Omental fat pad (tissue), 4 donors: ENCODE results near the gene PLEKHB2. TPM values are rescaled to one million over a fixed set of nuclear protein-coding genes. Genes with fewer than 3 reads are reported as not detected.
"Not testable (repeated sequence)": the region's sequence is repeated elsewhere in the genome, so short reads cannot be mapped to it uniquely, and the experiment has no call there.

ENCODE experiments used
- ATAC-seq: fragments of 150-250 bp; one replicate; pipeline ENCODE4 v1.9.1; 2016; ENCODE audit warnings: mild to moderate bottlenecking, moderate library complexity; ENCODE audit not compliant: low FRiP score
- DNase-seq: peaks from one replicate; pipeline ENCODE4 v3.0.0-alpha.2; 2019; ENCODE audit warnings: low spot score
- total RNA-seq, 4 donors: library from RNA; depleted of rRNA; stranded (reverse); fragments of >200 nt; gene quantifications; one replicate each; pipeline ENCODE4 v1.1.0, GENCODE V29; 2016
- TF ChIP-seq, protein P1 (sequence below), 3 donors: fragments of 450-650 bp; IDR thresholded peaks; one replicate each; pipeline ENCODE4 v1.5.1; 2016 to 2017; ENCODE audit warnings: antibody characterized with exemption in 3 of 3, mild to moderate bottlenecking in 3 of 3, moderate library complexity in 2 of 3

Gene PLEKHB2
- total RNA-seq, 4 donors from 2014 or later = 46.3 to 107 (median 78.3) TPM

DNA sequence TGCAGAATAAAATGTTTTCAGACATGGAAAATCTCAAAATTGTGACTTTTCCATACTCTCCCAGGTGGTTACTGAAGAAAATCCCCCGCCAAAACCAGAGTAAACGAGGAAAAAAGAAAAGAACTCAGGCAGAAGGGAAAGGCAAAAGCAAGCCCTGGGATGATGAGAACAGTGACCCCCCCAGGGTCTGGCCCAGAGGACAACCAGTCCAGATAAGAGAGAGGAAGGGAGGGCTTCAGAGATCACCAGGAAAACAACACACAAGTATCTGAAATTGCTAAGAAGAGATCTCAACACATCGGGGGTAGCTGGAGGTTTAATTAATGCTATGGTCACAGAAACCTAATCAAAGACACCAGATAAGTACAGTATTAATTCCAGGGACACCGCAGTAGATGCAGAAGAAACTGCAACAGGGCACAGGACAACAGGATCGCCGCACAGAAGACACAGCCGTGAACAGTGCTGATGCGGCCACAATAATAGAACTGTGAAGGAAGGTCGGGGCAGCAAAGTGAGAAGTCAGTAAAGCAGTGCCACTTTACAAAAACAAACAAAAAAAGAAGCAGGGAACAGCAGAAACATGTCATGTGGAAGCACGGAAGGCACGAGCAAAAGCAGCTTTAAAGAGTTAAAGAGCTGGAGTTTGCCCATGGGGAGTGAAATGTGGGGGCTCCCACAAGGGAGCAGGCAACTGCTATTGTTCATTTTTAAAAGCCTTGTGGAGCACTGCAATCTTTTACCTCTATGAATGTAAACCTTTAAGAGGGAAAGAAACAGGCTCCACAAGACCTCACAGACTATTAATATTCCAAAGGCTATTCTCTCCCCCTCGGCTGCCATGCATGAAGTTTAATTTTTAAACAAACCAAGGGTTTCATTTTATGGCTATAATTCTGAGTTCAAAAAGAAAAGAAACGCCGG, 40.3 kb upstream of the PLEKHB2 start:
- DNase-seq = no peak
- no peak for ATAC-seq
- TF ChIP-seq, protein P1, sequence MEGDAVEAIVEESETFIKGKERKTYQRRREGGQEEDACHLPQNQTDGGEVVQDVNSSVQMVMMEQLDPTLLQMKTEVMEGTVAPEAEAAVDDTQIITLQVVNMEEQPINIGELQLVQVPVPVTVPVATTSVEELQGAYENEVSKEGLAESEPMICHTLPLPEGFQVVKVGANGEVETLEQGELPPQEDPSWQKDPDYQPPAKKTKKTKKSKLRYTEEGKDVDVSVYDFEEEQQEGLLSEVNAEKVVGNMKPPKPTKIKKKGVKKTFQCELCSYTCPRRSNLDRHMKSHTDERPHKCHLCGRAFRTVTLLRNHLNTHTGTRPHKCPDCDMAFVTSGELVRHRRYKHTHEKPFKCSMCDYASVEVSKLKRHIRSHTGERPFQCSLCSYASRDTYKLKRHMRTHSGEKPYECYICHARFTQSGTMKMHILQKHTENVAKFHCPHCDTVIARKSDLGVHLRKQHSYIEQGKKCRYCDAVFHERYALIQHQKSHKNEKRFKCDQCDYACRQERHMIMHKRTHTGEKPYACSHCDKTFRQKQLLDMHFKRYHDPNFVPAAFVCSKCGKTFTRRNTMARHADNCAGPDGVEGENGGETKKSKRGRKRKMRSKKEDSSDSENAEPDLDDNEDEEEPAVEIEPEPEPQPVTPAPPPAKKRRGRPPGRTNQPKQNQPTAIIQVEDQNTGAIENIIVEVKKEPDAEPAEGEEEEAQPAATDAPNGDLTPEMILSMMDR (IDR thresholded peaks at IDR 0.05) = no peak

DNA sequence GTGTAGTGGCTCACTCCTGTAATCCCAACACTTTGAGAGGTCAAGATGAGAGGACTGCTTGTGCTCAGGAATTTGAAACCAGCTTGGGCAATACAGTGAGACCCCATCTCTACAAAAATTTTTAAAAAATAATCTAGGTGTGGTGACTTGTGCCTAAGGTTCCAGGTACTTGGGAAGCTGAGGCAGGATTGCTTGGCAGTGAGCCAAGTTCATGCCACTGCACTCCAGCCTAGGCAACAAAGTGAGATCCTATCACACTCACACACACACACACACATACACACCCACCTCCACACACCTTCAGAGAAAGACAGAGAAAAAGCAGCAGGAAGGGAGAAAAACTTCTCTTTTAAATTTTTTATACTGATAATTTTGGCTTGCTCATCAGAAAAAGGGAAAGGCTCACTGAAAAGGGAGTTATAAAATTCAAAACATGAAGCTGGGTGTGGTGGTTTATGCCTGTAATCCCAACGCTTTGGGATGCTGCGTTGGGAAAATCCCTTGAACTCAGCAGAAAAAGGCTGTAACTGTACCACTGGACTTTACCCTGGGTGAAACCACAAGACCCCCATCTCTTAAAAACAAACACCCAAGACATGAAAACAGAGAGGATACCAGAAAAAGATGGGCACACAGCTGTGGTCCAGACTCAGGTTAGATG, 37.5 kb upstream of the PLEKHB2 start:
- DNase-seq = no peak
- ATAC-seq = no peak
- TF ChIP-seq, protein P1 (IDR thresholded peaks at IDR 0.05) = no peak

DNA sequence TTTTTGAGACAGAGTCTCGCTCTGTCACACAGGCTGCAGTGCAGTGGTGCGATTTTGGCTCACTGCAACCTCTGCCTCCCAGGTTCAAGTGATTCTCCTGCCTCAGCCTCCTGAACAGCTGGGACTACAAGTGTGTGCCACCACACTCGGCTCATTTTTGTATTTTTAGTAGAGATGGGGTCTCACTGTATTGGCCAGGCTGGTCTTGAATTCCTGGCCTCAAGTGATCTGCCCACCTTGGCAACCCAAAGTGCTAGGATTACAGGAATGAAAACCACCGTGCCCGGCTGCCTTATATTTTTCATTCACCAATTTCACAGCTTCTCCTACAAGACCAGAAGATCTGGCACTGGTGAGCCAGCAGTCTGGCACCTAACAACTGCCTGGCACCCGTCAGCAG, 37.0 kb upstream of the PLEKHB2 start:
- ATAC-seq, DNase-seq: not testable (repeated sequence)

DNA sequence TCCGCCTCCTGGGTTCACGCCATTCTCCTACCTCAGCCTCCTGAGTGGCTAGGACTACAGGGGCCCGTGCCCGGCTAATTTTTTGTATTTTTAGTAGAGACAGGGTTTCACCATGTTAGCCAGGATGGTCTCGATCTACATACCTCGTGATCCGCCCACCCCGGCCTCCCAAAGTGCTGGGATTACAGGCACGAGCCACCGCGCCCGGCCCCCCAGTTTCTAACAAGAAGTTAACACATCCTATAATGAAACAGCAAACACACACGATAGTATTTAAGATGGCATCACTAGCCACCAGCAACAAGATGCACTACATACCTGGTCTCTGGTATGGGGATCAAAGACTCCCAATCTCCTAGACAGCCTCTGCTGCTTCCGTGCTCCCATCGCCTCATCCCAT, 29.6 kb upstream of the PLEKHB2 start:
- ATAC-seq = not testable (repeated sequence)

DNA sequence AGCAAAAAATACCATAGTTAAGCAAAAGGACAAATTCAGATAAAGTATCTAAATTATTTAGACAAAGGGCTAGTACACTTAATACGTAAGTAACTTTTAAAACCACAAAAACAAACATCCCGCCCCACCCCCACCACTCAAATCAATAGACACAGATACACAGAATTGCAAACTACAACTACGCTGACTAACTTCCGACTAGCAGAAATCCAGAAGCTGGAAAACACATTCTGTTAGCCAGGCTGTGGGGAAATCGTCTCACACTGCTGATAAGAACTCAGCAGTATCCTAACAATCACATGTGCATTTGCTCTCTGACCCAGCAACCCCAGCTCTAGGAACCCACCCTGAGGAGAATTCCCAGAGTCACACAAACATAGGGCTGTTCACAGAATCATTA, 28.4 kb upstream of the PLEKHB2 start:
- TF ChIP-seq, protein P1 (IDR thresholded peaks at IDR 0.05) = no peak
- DNase-seq = no peak
- no peak for ATAC-seq

More for the DNA sequence above, 29.6 kb upstream of the PLEKHB2 start:
- not testable (repeated sequence) for DNase-seq

DNA sequence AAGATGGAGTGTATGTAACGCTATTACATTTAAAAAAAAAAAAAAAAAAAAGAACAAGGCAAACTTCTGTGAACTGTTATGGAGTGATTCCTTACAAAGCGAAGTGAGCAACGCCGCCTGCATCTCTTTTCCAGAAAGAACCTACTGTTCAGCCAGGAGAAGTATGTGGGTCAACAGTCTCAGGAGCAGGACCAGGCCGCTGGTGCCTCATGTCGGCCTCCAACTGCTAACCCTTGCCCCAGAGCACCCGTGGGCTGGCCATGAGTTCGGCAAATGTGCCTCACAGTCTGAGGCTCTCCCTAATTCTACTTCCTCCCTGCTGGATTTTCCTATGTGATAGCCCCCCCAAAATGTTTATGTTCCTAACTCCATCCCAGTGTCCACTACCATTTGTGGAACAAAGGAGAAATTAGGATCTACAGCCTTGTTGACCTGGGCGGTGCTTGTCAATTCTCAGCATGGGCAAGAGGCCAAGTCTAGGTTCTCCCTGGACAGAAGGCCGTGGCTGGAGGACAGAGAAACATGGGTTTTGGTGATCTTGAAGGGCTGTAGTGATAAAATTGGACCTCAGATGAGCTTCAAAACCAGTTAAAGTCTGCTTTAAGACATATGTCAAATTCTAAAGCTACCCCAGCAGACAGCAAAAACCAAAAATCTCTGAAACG, 27.8 kb upstream of the PLEKHB2 start:
- ATAC-seq (no peak), DNase-seq (no peak)
- TF ChIP-seq, protein P1 (IDR thresholded peaks at IDR 0.05) = no peak

DNA sequence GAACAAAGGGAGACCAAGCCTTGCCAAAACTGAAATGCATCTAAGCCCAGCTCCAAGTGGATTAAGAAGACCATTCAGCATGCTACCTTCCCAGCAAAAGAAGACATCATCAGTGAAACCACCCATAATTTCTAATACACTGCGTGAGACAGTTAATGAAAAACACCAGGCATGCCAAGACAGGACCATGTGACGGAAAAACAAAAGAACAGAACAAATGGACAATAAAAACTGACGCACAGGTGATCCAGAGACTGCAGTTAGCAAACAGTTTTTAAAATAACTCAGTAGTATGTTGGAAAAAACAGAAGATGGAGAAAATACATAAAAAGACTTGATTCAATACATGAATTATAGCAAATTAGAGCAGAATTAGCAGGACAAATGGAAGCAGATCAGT, 27.2 kb upstream of the PLEKHB2 start:
- DNase-seq (no peak), ATAC-seq (no peak)
- TF ChIP-seq, protein P1 (IDR thresholded peaks at IDR 0.05) = no peak

DNA sequence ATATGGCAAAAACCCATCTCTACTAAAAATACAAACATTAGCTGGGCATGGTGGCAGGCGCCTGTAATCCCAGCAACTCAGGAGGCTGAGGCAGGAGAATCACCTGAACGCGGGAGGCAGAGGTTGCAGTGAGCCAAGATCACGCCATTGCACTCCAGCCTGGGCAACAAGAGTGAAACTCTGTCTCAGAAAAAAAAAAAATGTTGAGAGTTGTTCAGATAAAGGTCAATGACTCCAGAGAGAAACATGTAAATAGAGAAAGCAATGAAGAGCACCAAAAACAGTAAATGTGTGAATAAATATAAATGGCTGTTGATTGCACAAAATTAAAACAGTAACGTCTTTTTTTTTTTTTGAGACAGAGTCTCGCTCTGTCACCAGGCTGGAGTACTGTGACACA, 25.2 kb upstream of the PLEKHB2 start:
- not testable (repeated sequence) for DNase-seq, ATAC-seq
